Endodermal cell (in vitro differentiated cells): ENCODE results near the gene ADRB2. TPM values are rescaled to one million over a fixed set of nuclear protein-coding genes. Genes with fewer than 3 reads are reported as not detected.

Source experiments
- DNase-seq: peaks from one replicate; pipeline ENCODE4 v3.0.0-alpha.2; 2017
- H3K27ac ChIP-seq: 2 replicates; pipeline ENCODE4 v1.5.1; 2013; ENCODE audit warnings: mild to moderate bottlenecking, low read depth, low read length, moderate library complexity
- H3K27me3 ChIP-seq: 2 replicates; pipeline ENCODE4 v1.6.1; 2013; ENCODE audit warnings: mild to moderate bottlenecking, low read length, moderate library complexity; ENCODE audit not compliant: insufficient read depth, control insufficient read depth, poor library complexity, severe bottlenecking
- H3K36me3 ChIP-seq: 2 replicates; pipeline ENCODE4 v1.7.0; 2013; ENCODE audit warnings: mild to moderate bottlenecking, low read length, moderate library complexity; ENCODE audit not compliant: control insufficient read depth, insufficient read depth
- H3K4me1 ChIP-seq: one replicate; pipeline ENCODE4 v1.7.0; 2013; ENCODE audit warnings: low read length; ENCODE audit not compliant: control insufficient read depth, insufficient read depth
- H3K4me3 ChIP-seq: 2 replicates; pipeline ENCODE4 v1.5.1; 2013; ENCODE audit warnings: mild to moderate bottlenecking, low read length, moderate library complexity
- H3K9ac ChIP-seq: 2 replicates; pipeline ENCODE4 v1.6.1; 2013; ENCODE audit warnings: mild to moderate bottlenecking, low read length, moderate library complexity; ENCODE audit not compliant: poor library complexity, severe bottlenecking; ENCODE audit errors: extremely low read depth
- H3K9me3 ChIP-seq: 2 replicates; pipeline ENCODE4 v1.6.1; 2013; ENCODE audit warnings: mild to moderate bottlenecking, low read length, moderate library complexity; ENCODE audit not compliant: control insufficient read depth
- H3K27ac Mint-ChIP-seq: 2 replicates; pipeline ENCODE4 v1.8.0; 2020; ENCODE audit warnings: mixed read lengths
- H3K27me3 Mint-ChIP-seq: 2 replicates; pipeline ENCODE4 v1.8.0; 2021; ENCODE audit warnings: mild to moderate bottlenecking, mixed read lengths; ENCODE audit not compliant: insufficient read depth
- H3K36me3 Mint-ChIP-seq: 2 replicates; pipeline ENCODE4 v1.8.0; 2020; ENCODE audit warnings: low read depth, mixed read lengths
- H3K4me1 Mint-ChIP-seq: 2 replicates; pipeline ENCODE4 v1.8.0; 2020; ENCODE audit warnings: mixed read lengths
- H3K4me3 Mint-ChIP-seq: 2 replicates; pipeline ENCODE4 v1.8.0; 2020; ENCODE audit warnings: mild to moderate bottlenecking, moderate library complexity, mixed read lengths
- H3K9me3 Mint-ChIP-seq: 2 replicates; pipeline ENCODE4 v1.8.0; 2020; ENCODE audit warnings: mild to moderate bottlenecking, mixed read lengths
- CTCF ChIP-seq: fragments of 200-600 bp; sonication (generic); conservative IDR thresholded peaks from 2 replicates; pipeline ENCODE4 v1.5.0; 2021; ENCODE audit warnings: antibody characterized with exemption, mild to moderate bottlenecking
- WGBS, 2 experiments: methylation state at CpG; one replicate each; pipeline versions ENCODE4 v1.1.5 to v1.1.7; 2013; ENCODE audit warnings: missing lambda C conversion rate in 2 of 2, mixed read lengths in 1 of 2; ENCODE audit not compliant: insufficient coverage in 1 of 2, insufficient read length in 1 of 2; 5-methylcytosine and 5-hydroxymethylcytosine counted together
- total RNA-seq, 2 donors: library from RNA; stranded (reverse); fragmentation: NEBNext Ultra II Directional in 1 of 2; extraction: Animal tissue kit (Norgen Biotek cat#: 25700) in 1 of 2; gene quantifications; 2 replicates in 1 of 2; 3 replicates in 1 of 2; pipeline ENCODE4 v1.2.1, GENCODE V29; 2021

The ADRB2 gene
- total RNA-seq, 2 donors from 2014 or later = 0.20 to 0.42 TPM

GRCh38 chr5:148848393-148849031 lies 22.1 kb downstream of the ADRB2 start:
- 76 to 85% methylated on average over 3 of the region's 3 CpGs for WGBS, 2 experiments
- H3K27ac ChIP-seq = no peak overlapping the region
- Mint-ChIP-seq H3K27ac (no peak overlapping the region), H3K36me3 (no peaks in the 10 kb centered on the region), H3K9me3 (no peaks in the 10 kb centered on the region), H3K4me3 (no peak overlapping the region), H3K27me3 (peaks cover 4% of the 10 kb centered on the region), H3K4me1 (no peaks in the 10 kb centered on the region)
- H3K27me3 ChIP-seq = peaks cover 13% of the 10 kb centered on the region
- no peaks in the 10 kb centered on the region for H3K36me3 ChIP-seq
- TF ChIP-seq CTCF = no peak
- H3K4me3 ChIP-seq = no peak overlapping the region
- no peak overlapping the region for H3K9ac ChIP-seq
- no peaks in the 10 kb centered on the region for H3K4me1 ChIP-seq
- H3K9me3 ChIP-seq = no peaks in the 10 kb centered on the region
- DNase-seq = no peak

DNA sequence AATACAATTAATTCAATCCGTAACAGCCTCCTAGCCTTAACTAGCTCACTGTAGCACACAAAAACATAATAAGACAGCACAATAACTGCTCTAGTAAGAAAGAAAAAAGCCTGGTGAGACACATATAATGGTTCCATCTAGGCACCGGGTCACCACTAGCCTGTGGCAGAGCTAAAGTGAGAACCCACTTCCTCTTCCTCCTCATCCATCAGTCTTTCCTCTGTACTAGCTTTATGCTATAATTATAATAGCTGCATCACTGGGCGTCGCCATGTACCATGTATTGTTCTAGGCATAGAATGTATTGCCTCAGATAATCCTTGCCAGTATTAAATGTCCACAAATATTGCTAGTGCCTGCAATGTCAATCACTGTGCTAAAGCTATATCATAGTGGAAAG lies 23.1 kb downstream of the ADRB2 start:
- 95 to 100% methylated on average over 3 to 4 of the region's 4 CpGs for WGBS, 2 experiments
- peaks cover 13% of the 10 kb centered on the region for H3K27me3 ChIP-seq
- no peak for TF ChIP-seq CTCF
- no peak for DNase-seq
- H3K36me3 ChIP-seq = no peaks in the 10 kb centered on the region
- no peak overlapping the region for H3K27ac ChIP-seq
- Mint-ChIP-seq H3K9me3 (no peaks in the 10 kb centered on the region), H3K27ac (no peak overlapping the region), H3K4me1 (no peaks in the 10 kb centered on the region), H3K36me3 (no peaks in the 10 kb centered on the region), H3K27me3 (peaks cover 4% of the 10 kb centered on the region), H3K4me3 (no peak overlapping the region)
- no peaks in the 10 kb centered on the region for H3K4me1 ChIP-seq
- H3K9ac ChIP-seq = no peak overlapping the region
- H3K9me3 ChIP-seq = no peaks in the 10 kb centered on the region
- no peak overlapping the region for H3K4me3 ChIP-seq

- H3K9ac ChIP-seq = no peak overlapping the region
- H3K36me3 ChIP-seq = no peaks in the 10 kb centered on the region
- Mint-ChIP-seq H3K4me3 (no peak overlapping the region), H3K36me3 (no peaks in the 10 kb centered on the region), H3K4me1 (no peaks in the 10 kb centered on the region), H3K27me3 (peaks cover 4% of the 10 kb centered on the region), H3K9me3 (no peaks in the 10 kb centered on the region), H3K27ac (no peak overlapping the region)
- H3K27ac ChIP-seq = no peak overlapping the region
- 97 to 100% methylated on average over 1 to 2 of the region's 2 CpGs for WGBS, 2 experiments
- H3K27me3 ChIP-seq = peaks cover 13% of the 10 kb centered on the region
- DNase-seq = no peak
- TF ChIP-seq CTCF = no peak
- no peaks in the 10 kb centered on the region for H3K4me1 ChIP-seq
- H3K4me3 ChIP-seq = no peak overlapping the region
- H3K9me3 ChIP-seq = no peaks in the 10 kb centered on the region
Observed at GRCh38 chr5:148850836-148851235, 24.4 kb downstream of the ADRB2 start.
